HS-27A (cell line): Measurements from ENCODE around the gene CXorf38.

Experiments used
- DNase-seq: peaks from one replicate; pipeline ENCODE4 v3.0.0-alpha.2; 2012; ENCODE audit warnings: low read depth, missing footprints

Gene CXorf38, protein sequence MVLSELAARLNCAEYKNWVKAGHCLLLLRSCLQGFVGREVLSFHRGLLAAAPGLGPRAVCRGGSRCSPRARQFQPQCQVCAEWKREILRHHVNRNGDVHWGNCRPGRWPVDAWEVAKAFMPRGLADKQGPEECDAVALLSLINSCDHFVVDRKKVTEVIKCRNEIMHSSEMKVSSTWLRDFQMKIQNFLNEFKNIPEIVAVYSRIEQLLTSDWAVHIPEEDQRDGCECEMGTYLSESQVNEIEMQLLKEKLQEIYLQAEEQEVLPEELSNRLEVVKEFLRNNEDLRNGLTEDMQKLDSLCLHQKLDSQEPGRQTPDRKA

DNA sequence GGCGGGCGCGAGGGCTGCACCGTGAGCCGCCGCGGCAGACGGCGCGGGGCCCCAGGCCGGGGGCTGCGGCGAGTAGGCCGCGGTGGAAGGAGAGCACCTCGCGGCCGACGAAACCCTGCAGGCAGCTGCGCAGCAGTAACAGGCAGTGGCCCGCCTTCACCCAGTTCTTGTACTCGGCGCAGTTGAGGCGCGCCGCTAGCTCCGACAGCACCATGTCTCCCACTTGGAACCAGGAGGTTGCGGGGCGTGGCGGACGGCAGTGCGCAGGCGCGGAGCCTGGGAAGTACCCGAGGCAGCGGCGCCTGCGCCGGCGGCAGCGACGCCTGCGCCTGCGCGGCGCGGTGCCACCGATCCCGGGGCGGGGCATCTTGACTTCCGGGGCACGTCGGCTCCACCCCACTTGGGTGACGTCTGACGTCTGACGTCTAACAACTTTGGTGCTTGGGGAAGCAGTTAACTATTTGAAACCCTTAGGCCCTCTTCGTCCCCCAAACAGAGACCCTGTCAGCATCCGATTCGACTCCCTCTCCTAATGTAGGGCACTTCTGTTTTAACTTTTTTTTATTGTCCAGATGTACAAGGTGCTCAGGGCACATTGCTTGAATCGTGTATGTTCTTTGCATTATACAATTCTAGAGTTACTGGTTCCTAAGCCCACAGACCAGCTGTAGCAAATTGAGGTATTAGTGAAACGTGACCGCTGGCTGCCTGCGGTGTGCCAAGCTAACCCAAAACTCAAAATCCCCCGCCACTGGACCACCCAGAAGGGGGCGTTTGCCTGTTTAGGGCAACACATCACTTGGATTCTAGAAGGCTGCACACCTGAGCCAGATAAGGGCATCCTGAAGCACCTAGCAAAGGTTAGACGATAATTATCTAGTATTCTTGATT is at the start of gene CXorf38:
Gene CXorf38 (minus strand): TSS at position 255 of the 891 bp plus-strand sequence. CDS start 41 bp downstream, at position 214.
- peak; percentile 47 for DNase-seq

DNA sequence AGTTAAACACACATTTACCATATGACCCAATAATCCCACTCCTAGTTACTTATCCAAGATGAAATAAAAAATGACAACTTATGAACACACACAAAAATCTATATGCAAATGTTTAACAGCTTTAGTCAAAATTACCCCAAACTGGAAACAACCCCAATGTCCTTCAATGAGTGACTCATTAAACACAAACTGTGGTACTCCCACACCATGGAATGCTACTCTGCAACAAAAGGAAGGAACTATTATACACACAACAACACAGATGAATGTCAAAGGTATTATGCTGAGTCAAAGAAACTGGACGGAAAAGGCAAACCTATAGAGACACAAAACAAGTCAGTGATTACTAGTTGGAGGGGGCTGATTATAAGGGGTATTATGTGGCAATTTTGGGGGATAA is 47.4 kb upstream of the CXorf38 start:
- DNase-seq: no peak

DNA sequence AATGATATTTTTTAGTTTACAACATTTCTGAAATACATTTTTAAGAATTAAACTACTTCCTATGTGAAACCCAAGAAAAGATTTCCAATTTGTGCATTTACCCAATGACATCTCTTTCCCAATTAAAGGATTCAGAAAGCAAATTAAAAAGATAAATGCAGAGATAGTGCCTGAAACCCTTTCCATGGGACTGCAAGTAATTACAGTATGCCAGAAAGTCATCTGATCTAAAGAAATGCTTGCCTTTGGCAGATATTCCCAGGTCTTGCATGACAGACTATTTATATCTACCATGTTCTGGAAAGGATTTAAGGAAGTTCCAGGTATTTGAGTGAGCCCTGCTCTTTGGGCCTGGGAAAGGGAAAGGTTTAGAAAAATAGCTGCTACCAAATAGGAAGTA is 41.6 kb upstream of the CXorf38 start:
- DNase-seq: no peak

DNA sequence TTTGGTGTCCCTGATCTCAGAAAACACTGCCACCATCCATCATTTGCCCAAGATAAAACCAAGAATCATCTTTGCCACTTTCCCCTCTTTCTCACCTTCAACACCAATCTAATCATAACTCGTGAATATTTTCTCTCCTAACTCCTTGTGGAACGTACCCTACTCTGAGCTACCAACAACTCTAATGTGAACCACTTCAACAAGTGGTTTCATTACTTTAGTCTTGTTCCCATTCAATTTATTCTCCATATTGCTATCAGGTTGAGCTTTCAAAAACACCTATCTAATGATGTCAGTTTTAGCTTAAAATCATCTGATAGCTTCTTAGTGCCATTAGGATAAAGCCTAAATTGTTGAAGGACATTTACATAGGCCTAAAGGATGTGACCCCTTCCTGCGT is 39.8 kb upstream of the CXorf38 start:
- DNase-seq: no peak

DNA sequence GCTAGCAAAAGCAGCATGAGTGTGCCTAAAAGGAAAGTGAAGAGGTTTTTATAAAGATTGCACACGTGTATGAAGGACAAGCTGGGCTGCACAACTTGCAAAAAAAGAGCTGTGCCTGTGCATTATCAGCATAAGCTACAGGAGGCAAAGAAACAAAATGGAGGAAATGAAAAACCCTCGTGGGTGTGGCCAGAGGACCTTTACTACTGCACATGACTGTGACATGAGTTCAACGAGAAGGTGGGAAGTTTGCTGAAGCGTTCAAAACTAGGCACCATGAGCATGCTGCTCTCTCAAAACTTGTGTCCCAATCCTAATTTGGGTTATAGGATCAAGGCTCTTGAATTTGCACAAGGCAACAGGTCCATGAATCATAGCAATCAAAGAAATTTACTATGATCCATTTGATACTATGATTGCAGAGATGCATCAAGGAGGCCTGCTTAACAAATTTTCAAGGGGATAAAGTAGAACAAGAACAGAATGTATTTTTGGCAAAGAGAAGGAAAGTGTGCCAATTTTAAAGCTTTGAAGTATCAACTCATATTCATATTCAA is 38.1 kb upstream of the CXorf38 start:
- no peak for DNase-seq

DNA sequence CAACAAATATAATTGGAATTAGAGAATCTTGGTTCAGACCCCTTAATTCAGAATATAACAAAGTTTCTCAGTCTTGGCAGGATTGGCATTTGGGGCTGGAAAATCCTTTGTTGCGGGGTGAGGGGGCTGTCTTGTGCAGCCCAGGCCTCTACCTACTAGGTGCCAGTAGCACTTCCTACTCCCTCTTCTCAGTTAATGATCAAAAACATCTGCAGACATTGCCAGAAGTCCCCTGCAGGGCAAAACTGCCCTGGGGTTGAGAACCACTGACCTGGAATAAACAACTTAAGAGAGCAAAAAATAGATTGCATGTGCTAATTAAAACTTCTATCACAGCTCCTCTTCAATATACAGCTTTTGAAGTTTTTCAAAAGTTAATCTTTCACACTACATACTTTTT is 36.7 kb upstream of the CXorf38 start:
- DNase-seq: no peak

DNA sequence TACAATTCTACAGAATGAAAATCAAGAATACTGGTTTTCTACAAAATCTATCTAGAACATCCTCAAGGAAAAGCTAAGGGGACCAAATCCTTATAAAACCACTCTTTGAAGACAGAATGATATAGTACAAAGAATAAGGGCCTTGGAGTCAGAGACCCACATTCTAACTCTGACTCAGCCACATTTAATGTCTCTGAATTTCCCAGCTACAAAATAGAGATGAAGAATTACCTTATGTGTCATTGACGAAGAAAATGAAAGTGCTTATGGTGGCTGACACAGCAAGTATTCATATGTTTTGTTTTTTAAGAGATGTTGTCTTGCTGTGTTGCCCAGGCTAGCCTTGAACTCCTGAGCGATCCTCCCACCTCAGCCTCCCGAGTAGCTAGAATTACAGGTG is 35.9 kb upstream of the CXorf38 start:
- DNase-seq: no peak

DNA sequence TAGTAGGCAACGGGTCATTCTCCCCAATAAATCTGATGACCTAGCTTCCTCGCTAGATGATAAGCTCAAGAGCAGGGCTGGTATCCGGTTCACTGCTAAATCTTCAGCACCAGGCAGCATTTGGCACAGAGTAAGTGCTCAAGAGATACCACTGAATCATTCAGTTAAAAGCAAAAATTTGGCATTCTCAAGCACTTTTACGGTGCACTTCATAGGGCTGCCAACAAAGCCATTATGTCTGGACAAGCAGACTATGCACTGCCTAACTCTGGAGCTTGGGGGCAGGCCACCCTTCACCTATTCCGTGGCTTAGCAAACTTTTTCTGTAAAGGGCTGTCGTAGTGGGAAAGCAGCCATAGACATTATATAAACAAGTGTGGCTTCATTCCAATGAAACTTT is 23.8 kb upstream of the CXorf38 start:
- no peak for DNase-seq

DNA sequence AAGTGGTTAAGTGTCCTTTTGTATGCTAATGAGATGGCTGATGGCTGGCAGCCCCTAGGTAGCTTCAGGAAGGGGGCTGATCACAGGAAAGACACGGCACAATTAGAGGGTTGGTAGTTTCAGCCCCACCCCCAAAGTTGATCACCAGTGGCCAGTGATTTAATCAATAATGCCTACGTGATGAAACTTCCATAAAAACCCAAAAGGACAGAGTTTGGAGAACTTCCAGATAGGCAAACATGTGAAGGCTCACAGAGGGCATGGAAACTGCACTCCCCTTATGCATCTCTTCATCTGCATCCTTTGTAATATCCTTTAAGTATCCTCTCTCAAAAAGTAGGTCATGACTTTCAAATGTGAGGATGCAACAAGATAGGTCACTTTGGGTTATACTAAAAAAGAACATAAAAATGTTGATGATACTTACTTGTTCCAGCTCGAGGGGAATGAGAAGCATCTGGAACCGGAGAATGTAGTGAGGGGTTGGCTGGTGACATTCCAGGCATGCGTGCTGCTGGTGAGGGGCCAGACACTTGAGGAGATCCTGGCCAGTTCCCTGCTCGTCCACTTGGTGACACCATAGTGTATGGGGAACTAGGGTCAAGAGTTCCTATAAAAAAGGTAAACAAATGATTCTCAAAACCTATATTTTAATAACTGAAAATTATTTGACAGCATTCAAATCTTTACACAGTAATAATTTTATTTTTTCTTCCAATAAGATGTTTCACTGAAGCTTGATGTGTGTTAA is 16.7 kb upstream of the CXorf38 start:
- no peak for DNase-seq

DNA sequence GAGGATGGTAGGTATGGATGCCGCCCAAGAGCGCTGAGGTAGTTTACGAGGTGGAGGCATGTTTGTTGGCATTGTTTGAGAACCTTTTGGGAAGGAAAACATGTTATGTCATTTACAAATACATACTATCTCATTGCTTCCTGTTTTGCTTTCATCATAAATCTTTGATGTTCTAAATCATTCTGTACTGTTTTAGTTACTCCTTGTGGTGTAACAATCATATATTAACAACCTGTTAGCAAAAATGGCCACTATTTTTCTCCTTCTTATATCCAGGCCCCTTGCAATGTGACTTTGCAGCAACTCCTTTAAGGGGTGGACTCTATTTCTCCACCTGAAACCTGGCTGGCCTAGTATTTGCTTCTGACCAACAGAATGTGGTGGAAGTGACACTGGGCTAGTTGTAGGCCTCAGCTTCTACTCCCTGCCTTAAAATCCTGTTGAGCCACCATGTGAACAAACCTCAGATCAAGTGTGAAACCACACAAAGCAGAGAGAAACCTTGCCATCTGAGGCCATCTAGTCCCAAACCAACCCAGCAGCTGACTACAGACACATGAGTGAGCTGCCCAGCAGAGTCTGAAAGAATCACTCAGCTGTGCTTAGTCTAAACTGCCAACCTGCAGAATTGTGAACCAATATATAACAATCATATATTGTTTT is 15.8 kb upstream of the CXorf38 start:
- no peak for DNase-seq

DNA sequence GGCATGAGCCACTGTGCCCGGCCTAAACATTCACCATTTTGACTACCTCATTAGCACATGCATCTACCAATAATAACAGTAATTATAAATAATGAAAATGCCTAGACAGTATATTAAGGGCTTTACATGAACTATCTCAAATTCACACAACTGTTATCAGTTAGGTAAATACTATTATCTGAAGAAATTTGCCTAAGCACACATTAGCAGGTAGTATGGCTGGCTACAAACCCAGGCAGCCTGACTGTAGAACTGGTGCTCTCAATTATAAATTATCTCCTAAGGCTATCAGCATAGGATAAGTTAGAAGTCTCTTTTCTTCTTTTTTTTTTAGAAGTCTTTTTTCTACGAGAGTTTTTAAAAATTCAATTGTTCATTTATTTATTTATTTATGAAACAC is 14.1 kb upstream of the CXorf38 start:
- no peak for DNase-seq

DNA sequence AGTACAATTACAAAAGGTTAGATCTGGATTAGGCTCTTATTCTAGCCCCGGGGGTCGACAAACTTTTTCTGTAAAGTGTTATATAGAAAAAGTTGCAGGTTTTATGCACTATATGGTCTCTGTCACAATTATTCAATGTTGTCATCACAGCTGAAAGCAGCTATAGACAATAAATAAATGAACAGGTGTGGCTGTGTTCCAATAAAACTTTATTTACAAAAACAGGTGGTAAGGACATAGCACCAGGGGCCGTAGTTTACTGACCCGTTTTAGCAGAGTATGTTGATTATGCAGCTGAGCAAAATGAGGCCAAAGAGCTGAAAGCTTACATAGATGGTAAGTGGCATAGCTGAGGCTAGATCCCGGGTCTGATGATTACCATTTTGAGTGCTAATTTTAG is 13.0 kb upstream of the CXorf38 start:
- no peak for DNase-seq

DNA sequence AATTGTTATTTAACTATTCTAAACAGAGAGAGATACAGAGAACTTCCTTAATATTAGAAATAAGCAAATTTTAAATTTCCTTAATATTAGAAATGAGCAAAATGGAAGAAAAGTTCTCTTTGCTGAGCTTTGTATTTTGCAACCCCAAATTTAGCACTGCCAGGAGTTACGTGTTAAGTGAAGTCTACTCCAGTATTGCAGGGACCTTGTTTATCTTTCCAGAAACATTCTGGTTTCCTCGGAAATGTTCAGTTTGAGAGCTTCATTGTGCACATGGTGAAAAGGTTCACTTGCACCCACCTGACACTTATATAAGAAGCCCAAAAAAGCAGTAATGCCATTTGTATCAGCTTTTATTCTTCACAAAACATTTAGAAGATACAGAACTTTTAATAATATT is 6.2 kb upstream of the CXorf38 start:
- DNase-seq: no peak

DNA sequence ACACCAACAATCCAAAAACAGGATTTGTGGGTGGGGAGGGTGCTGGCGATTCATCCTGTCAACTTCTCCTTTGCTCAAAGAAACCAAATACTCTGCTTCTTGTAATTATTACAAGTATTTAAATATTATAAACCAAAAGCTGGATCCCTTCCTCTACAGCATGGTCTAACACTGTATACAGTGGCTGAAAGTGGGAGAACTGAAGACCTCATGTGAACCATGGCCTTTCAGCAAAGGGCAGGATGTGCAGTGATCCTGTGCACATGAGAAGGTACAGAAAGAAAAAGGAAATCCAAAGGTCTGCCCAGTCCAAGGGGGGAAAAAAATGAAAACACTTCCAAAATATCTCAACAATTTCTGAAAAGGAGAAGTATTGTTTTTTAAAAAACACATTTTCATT is 5.3 kb upstream of the CXorf38 start:
- no peak for DNase-seq

DNA sequence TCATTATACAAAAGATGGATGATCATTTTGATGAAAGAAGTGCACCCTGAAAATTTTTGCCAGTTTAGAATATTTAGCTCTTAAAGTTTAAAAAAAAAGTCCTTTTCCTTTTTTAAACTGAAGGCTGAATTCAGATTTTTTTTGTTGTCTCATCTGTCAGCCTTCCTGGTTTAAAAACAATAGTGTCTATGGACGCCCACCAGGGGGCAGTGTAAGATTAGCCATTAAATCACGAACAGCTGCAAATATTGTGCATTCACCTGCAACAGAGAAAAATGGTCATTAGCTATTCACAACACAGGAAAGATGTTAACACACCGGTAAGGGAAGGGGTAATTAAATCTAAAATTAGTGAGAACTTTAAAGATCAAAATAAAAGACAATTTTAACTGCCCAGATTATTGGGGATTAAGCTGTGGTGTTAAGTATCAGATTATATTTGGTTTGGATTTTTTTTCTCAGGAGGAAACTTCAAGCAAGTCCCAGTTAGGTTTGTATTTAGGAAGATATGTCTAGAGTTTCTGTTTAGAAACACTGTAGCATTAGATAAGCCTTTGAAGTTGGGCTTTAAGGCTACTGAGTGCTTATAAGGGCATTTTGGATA is 4.4 kb upstream of the CXorf38 start:
- no peak for DNase-seq

DNA sequence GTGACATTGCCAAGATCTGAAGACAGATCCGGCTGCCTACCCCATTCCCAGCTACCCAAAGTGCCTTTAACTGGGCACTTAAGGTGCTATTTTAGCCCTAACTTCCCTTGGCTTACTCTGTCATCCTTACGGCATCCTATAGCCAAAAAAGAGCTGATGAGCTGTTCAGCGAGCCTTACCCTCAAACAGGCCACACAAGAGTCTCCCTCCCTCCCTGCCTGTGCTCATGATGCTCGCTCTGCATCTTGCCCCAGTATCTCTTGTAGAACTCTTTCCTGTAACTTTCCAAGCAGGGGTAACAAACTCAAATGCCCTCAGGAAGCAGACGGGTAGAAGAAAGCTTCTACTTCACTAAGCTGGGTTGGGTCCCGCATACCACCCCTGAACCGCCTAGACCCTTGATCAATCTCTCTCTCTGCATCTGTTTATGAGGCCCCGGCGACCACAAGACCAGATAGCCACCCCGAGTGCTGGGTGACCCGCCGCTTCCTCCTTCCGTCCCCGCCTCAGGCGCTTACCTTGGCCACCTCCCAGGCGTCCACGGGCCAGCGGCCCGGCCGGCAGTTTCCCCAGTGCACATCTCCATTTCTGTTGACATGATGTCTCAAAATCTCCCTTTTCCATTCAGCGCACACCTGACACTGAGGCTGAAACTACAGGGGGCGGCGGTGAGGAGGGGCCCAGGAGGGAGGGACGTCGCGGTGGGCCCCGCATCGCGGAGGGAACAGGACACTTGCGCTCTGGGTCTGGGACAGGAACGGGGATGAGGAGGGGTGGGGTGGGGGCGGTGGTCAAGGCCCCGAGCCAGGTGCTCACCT is 663 bp downstream of the CXorf38 start:
- DNase-seq: no peak

DNA sequence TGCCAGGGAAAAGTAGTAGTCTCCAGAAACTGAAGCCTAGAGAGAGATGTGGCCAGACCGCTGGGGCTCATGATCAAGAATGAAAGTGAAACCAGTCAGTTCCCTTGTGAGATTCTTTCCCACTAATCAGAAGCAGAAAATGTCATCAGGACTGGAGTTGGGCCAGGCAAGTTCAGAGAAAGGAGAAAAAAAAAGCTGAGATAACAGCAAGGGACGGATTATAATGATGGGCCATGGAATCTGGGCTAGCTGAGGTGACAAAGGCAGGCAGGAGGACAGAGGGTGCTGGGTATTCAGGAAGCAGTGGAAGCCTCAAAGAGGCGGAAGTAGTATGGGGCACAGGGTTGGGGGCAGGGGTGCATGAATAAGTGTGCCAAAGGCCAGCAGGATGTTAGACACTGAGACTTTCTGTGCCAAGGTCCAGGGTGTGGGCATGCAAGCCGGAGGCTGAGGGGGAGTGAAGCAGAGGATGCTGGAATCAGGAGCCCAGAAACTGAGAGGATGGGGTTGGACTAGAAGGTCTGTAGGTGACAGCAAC is 2.5 kb downstream of the CXorf38 start:
- peak; percentile 23 for DNase-seq

DNA sequence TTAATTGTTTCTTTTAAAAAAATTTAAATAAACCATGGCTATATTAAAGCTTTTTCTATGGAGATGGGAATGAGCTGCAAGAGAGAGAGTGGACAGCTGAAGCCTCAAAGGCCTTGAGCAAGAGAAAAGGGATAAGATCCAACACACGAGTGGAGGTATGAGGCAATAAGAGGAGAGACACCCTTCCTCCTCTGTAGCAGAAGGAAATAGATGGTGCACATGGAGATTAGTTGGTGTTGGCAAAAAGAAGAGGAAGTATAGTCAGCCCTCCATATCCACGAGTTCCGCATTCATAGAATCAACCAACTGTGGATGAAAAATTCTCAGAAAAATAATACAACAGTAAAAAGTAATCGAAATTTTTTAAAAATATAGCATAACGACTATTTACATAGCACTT is 3.2 kb downstream of the CXorf38 start:
- DNase-seq: no peak

DNA sequence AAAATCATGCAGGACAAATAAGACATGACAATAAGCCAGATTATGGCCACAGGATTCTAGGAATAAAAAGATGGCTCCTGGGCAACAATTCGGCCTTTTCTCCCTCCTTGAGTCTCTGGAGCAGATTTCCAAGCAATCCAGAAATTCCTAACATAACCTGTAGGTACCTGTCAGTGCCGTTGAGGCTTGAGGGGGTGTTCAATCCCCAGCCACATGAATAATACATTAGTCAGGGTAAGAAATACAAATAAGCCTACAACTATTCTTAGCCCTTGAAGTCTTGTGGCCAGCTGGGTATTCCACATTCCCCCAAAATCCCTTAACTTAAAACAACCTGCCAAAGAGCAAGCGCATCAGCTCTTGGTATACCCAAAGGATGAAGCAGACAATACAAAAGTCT is 9.7 kb downstream of the CXorf38 start:
- DNase-seq: no peak

DNA sequence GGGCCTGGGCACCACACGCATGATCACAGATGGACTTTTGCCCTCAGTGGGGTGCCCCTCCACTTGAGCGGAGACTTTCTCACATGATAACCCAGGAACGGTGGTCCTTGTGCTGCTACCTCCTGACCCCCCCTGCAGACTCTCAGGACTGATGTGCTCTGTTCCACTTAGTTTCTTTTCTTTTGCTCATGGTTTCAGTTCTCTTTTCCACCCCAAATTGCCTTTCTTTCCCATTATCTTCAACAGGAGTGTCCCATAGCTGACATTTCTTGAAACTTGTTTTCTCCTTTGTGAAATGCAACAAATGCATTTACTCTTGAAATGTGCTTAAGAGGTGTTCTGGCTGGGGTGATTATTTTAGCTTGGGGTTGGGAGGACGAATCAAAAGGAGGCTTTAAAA is 15.2 kb downstream of the CXorf38 start:
- no peak for DNase-seq
